Measurements from ENCODE around the gene FUT7. TPM values are rescaled to one million over a fixed set of nuclear protein-coding genes. Genes with fewer than 3 reads are reported as not detected.
A peak's percentile ranks its signal among the peaks of the same experiment; 100 is the strongest.

FUT7 gene
- total and polyA plus RNA-seq, 2 of the 8 experiments (the other 6 are each of a cell fraction or from before 2014, with no cell fraction given): not detected

DNA sequence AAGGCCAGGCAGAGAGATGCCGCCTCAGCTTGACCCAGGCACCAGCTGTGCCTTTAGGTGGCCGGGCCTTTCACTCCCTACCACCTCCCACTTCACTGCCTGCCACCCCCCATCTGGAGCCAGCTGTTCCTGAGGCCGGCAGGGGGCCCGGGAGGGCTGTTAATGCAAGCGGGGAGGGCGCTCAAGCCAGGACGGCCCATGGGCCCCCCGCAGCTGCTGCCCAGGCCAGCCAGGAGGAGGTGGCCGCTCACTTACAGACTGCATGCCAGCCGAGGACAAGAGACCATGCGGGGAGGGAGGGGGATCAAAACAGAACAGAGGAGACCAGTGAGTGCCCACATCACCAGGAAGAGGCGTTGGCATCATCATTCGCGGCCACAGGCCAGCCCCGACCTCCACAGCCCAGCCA is 8.3 kb downstream of the FUT7 start:
- Histone ChIP-seq H3K27me3 (replicated peaks in 1 of 4; ENCODE audit: control insufficient read depth in 3 of 4, extremely low read depth in 1 of 4, insufficient read depth in 3 of 4, low read length in 3 of 4) (peaks cover 1 to 18% (median 12%) of the 10 kb centered on the region in 4 experiments; a peak in 6 of 7 replicates), H2BK5ac (ENCODE audit: low read depth, low read length) (0 out of 2 replicates have a peak overlapping the region, but pooled peaks have one; percentile 5), H4K91ac (replicated peaks; ENCODE audit: insufficient read length, low read length) (no peak overlapping the region), H3K56ac (replicated peaks; ENCODE audit: insufficient read length, low read depth, low read length) (no peak overlapping the region), H2BK12ac (ENCODE audit: low read depth, low read length) (no peak overlapping the region), H3K23ac (ENCODE audit: insufficient read length) (no peak overlapping the region), H3K4me2 (ENCODE audit: insufficient read depth in 1 of 2, low read depth in 2 of 2, low read length in 2 of 2) (no peak overlapping the region), H3K9me3 (ENCODE audit: insufficient read depth in 2 of 2, low read depth in 1 of 2, low read length in 1 of 2) (no peaks in the 10 kb centered on the region), H2AK5ac (ENCODE audit: low read depth, low read length) (no peak overlapping the region), H3K4ac (replicated peaks; ENCODE audit: insufficient read length, low read depth, low read length) (no peak overlapping the region), H2BK120ac (replicated peaks; ENCODE audit: low read depth, low read length) (no peak overlapping the region), H2BK20ac (ENCODE audit: low read length) (no peak overlapping the region), H3K79me2 (ENCODE audit: control insufficient read depth in 1 of 2, insufficient read depth in 2 of 2, low read length in 2 of 2) (no peaks in the 10 kb centered on the region), H3K14ac (ENCODE audit: insufficient read length) (no peak overlapping the region), H2BK15ac (ENCODE audit: low read length) (no peak overlapping the region), H3K23me2 (ENCODE audit: low read depth, low read length) (peaks cover 3% of the 10 kb centered on the region; the same call in 1 of the 2 replicates), H3K36me3 (ENCODE audit: control insufficient read depth in 2 of 4, insufficient read depth in 4 of 4, low read length in 3 of 4) (no peaks in the 10 kb centered on the region), H4K8ac (ENCODE audit: extremely low read depth, insufficient read depth, low read length) (no peak overlapping the region), H3K79me1 (ENCODE audit: low read depth, low read length) (no peaks in the 10 kb centered on the region), H2AFZ (ENCODE audit: low read length) (no peak overlapping the region), H3K27ac (ENCODE audit: low read depth, low read length) (no peak overlapping the region), H3K4me1 (replicated peaks in 1 of 4; ENCODE audit: control insufficient read depth in 3 of 4, insufficient read depth in 4 of 4, low read length in 3 of 4) (peaks cover 0 to 9% (median 6%) of the 10 kb centered on the region in 4 experiments; a peak in 5 of 7 replicates), H3K4me3 (ENCODE audit: extremely low read depth in 1 of 4, insufficient read depth in 2 of 4, low read depth in 3 of 4, low read length in 4 of 4) (no peak overlapping the region), H3K9ac (replicated peaks in 1 of 4; ENCODE audit: extremely low read depth in 1 of 4, low read depth in 3 of 4, low read length in 3 of 4) (no peak overlapping the region), H4K5ac (ENCODE audit: insufficient read length, low read depth, low read length) (no peak overlapping the region), H3K18ac (ENCODE audit: extremely low read depth, low read length) (no peak overlapping the region), H4K20me1 (replicated peaks in 1 of 2; ENCODE audit: control insufficient read depth in 1 of 2, insufficient read depth in 2 of 2, low read length in 2 of 2) (peaks cover 0 to 8% of the 10 kb centered on the region in 2 experiments)
- FAIRE-seq (no peak), DNase-seq (ENCODE audit: low read depth in 1 of 2, low spot score in 2 of 2) (no peak)
- WGBS, 2 experiments (ENCODE audit: extremely low coverage in 1 of 2, insufficient coverage in 1 of 2, insufficient read length in 1 of 2, insufficient replicate concordance in 2 of 2, low coverage in 1 of 2, low lambda C conversion rate in 2 of 2, missing lambda C conversion rate in 1 of 2): 90% methylated on average over 15 of the region's 15 CpGs; no CpG with 5 or more reads in 1 of the 2 experiments
- POLR2A ChIA-PET (ENCODE audit: partially characterized antibody): interaction anchor here (0.5 kb wide), 1 partner anchor 58 kb away, joined by 3 read pairs; no protein-coding TSS in a partner anchor
- TF ChIP-seq TEAD4 (IDR thresholded peaks at IDR 0.05; ENCODE audit: low read depth, low read length) (no peak), TCF12 (IDR thresholded peaks at IDR 0.05; ENCODE audit: low read depth, low read length) (no peak), FOSL1 (IDR thresholded peaks at IDR 0.05; ENCODE audit: insufficient read depth, low read depth, low read length) (no peak), SRF (IDR thresholded peaks at IDR 0.05; ENCODE audit: low read depth, low read length) (no peak), CHD1 (IDR thresholded peaks at IDR 0.05; ENCODE audit: low read depth, low read length) (no peak), BRCA1 (IDR thresholded peaks at IDR 0.05; ENCODE audit: low read depth, low read length) (no peak), POLR2AphosphoS5 (IDR thresholded peaks at IDR 0.05; ENCODE audit: low read depth, low read length) (no peak), ASH2L (IDR thresholded peaks at IDR 0.05; ENCODE audit: low read length) (no peak), JUND (IDR thresholded peaks at IDR 0.05; ENCODE audit: low read length) (no peak)
- TF ChIP-seq, protein P1, sequence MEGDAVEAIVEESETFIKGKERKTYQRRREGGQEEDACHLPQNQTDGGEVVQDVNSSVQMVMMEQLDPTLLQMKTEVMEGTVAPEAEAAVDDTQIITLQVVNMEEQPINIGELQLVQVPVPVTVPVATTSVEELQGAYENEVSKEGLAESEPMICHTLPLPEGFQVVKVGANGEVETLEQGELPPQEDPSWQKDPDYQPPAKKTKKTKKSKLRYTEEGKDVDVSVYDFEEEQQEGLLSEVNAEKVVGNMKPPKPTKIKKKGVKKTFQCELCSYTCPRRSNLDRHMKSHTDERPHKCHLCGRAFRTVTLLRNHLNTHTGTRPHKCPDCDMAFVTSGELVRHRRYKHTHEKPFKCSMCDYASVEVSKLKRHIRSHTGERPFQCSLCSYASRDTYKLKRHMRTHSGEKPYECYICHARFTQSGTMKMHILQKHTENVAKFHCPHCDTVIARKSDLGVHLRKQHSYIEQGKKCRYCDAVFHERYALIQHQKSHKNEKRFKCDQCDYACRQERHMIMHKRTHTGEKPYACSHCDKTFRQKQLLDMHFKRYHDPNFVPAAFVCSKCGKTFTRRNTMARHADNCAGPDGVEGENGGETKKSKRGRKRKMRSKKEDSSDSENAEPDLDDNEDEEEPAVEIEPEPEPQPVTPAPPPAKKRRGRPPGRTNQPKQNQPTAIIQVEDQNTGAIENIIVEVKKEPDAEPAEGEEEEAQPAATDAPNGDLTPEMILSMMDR (IDR thresholded peaks at IDR 0.05; ENCODE audit: control extremely low read depth in 1 of 3, insufficient read depth in 1 of 3, low read depth in 1 of 3, low read length in 3 of 3): no peak
- CTCF ChIA-PET (ENCODE audit: partially characterized antibody): interaction anchor here (0.8 to 4.7 kb wide), 4 partner anchors 12 to 76 kb away, joined by 4 to 21 read pairs (median 6); partner anchors contain the start of gene PTGDS
